GM19099 (cell line): ENCODE data around the gene FBN2.

Experiments used
- POLR2A ChIP-seq: IDR thresholded peaks from 3 replicates; pipeline ENCODE4 v1.6.1; 2011; ENCODE audit warnings: low read depth; ENCODE audit not compliant: insufficient read length; ENCODE audit errors: extremely low read depth

FBN2 gene

DNA sequence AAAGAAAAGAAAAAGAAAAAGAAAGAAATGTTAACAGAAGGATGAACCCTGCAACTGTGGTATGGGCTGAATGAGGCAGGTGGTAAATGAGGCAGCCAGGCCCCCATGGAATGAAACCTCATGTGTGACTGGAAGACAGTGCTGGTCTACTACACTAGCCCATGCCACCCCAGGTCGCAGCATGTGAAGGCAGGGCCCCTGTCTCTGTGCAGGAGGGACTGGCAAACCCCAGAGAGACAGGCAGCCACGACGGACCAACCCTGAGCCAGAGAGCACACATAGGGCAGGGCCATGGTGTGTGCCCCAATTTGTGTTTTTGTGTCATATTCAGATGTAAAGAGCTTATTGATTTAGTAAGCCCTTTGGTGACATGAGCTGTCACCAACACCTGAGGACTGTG, 198.5 kb downstream of the FBN2 start:
- TF ChIP-seq POLR2A, result no peak

DNA sequence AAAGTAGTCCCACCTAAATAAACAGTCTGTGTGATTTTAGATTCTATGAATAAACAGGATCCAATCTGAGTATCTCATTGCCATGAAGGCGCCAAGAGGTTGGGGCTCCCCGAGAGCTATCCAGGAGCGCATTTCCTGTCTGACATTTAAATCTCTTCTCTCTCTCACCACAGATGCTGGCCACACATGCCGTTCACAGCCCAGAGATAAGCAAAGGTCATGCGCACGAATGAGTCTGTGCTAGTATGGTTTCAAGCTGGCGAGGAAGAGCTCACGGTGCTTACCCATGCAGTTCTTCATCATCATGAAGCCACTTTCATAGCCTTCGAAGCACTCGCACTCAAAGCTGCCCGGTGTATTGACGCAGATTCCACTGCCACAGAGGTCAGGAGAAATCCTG, 199.4 kb downstream of the FBN2 start:
- no peak for TF ChIP-seq POLR2A

DNA sequence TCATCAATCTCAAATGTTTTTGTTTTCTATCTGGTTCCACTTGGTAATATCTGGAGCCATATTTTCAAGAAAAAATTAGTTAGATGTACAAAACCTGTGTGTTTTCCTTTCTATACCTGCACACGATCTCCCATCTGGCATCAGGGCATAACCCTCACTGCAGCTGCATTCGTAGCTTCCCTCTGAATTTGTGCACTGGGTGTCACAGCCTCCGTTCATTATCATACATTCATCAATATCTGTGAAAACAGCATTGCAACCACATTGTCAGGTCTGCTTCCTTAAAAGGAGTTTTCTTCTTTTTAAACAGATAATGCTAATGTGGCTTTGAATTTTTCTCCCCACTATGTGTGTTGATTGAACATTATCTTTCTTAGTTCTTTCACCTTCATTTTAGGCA, 202.7 kb downstream of the FBN2 start:
- no peak for TF ChIP-seq POLR2A

DNA sequence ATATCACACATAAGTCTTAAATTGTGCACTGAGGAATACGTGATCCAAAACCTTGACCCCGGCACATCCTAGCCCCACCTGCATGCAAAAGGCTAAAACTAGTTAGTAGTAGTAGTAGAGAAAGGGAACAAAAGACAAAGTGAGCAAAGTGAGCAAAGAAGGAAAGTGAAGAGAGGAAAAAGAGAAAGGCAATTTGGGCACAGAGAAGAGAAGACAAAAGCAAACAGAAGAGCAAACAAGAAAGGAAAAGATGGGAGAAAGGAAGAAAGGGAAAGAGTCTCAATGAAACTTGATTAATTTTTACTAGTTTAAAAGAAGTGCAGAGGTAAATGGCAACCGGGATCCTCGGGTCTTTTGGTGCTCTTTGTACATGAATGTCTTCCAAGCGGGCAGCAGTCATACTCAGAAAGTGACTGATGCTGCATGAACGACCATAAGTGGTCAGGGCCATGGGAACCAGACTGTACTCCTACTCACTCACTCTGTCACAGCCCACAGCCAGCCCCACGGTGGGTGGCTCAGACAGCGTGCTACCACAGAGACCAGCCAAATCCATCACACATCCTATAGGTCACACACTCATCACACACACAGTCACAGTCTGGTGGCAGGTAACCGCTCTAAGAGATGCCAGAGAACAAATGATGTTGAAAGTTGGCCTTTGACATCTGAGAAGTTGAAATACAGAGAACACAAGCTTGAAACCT, 203.9 kb downstream of the FBN2 start:
- TF ChIP-seq POLR2A, result no peak

DNA sequence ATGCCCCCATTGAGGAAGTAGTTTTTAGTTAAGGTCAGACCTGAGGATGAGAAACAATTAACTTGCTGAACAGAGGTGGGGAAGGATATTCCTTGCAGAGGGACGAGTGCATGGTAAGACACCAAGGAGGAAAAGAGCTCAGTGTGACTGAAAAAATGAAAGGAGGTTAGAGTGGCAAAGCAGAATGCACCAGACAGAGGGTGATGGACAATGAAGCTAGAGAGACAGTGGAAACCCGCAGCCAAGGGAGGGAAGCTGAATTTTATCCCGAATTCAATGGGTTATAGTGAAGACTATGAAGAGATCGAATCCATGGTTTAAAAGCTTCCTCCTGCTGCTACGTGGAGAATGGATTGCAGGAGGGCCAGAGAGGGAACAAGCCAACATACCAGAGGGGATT, 206.8 kb downstream of the FBN2 start:
- TF ChIP-seq POLR2A, result no peak

DNA sequence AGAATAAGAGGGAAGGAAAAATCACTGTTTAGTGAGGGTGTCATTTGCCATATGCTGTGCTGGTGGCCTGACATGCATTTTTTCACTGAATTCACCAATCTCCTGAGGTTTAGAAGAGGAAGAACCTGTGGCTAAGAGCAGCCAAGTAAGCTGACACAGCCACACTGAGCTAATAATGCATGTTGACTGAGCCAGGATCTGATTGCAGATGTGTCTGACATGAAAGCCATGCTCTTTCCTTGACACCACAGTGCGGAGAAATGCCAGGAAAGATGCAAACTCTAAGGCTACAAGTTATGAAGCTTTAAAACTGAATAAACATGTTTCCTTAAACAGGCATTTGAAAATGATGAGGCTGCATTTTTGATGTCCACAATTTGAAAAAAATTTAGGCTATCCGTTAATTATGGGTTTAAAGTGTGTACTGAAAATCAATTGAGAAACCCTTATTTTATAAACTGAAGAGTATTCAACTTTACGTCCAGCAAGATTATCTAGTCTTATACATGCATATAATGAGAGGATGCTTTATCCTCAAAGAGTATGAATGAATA, 208.6 kb downstream of the FBN2 start:
- no peak for TF ChIP-seq POLR2A

DNA sequence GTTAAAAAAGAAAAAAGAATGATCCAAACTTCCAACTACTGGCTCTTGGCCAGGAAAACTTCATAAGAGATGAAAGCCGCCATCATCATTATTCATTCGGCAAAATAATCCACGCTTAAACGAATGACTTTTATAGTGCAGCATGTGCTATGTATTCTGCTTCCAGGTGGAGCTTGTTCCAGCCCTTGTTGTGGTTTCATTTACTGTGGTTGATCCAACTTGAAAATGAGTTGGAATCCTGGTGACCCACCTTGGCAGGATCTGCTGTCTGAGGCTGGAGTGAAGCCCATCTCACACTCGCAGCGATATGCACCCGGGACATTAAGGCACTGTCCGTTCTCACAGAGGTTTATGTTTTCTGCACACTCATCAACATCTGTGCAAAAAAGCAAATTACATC, 209.6 kb downstream of the FBN2 start:
- no peak for TF ChIP-seq POLR2A

DNA sequence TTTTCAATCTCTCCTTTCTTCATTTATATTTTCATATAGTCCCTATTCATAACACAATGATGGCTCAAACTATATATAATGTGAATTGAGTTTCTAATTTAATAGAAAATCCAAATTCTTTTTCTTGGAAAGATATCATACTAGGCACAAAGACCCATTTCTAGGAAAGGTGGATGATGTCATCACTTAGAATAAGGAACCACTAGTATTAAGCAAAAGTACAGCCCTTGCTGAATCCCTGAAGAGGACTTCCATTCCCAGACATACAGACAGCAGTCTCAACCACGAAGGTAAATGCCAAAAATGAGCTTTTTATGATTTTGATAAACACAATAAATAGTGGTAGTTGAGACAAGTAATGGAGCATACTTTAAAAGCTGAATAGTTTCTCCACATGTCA, 210.0 kb downstream of the FBN2 start:
- no peak for TF ChIP-seq POLR2A

DNA sequence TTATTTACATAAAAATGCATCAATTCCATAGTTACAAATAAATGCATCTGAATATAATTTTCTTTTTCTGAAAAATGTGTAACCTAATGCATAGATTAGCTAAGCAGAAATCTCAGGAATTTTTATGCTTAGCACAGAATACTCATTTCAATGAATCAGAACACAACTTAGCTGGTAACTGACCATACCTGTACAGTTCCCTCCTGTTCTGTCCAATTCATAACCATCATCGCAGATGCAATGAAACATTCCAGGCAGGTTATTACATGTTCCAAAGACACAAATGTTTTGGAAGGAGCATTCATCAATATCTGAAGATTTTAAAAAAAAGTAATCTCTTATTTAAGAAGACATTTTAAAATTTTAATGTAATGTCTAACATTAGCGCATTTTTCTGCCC, 219.4 kb downstream of the FBN2 start:
- no peak for TF ChIP-seq POLR2A

DNA sequence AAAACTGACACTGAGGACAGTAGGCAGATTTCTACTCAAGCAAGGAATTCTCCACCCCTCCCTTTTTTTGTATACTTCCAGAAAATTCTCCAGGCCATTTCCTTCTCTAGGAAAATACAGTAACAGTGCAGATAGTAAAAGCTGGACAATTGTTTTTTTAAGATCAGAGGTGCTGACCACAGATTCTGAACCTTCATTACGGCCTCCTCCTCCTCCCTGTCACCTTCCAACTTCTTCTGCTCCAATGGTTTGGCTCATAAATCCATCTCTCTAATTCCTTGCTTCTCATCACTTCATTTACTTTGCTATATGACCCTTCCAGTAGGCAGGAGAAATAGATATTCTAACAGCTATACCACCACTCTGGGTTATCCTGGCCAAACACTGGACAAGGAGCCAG, 220.6 kb downstream of the FBN2 start:
- TF ChIP-seq POLR2A, result no peak

DNA sequence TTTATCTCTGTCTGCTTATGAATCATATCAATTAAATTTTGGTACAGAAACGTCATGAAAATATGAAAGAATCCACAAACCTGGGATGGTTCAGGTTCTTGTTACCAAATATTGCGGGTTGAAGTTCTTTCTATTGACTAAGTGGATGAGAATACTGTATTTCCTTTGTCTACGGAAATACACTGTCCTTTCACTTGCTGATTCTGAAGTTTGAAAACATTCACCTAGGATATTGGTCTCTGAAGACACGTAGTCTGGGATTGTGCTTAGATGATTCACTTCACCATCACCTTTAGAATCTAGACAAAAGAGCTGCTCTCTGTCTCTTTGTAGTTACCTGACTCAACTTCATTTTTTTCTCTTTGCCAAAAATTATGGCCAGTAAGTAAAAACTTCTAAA, 222.4 kb downstream of the FBN2 start:
- TF ChIP-seq POLR2A, result no peak

DNA sequence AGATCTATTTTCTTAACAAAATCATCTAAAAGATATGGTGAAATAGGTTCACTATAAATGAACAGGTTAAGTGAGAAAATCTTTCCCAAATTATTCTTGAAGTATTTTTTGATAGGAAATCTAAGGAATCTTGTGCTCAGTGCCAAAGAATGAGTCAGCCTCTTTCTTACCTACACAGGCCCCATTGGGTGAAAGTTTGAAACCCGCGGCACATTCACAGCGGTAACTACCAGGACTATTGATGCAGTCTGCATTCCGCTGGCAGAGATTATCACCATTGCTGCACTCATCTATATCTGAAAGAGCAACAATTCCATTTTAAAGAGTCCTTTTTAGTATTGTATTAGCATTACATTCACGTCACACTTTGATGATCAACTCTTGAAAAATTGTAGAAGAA, 232.7 kb downstream of the FBN2 start:
- no peak for TF ChIP-seq POLR2A

DNA sequence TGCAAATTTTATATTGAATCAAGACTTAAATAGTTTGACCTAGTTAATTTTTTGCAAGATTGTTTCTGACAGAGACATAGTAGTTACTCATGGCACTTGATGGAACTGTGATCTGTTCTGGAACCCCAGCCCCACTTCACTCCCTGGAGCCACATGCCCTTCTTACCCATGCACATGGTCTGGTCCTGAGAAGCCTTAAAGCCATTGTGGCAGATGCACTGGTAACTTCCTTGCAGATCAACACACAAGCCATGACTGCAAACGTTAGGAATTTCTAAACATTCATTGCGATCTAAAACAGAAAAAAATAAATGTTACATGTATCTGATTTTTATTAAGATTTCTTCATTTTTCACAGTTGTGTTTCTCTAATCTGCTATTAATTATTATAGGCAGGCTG, 233.3 kb downstream of the FBN2 start:
- TF ChIP-seq POLR2A, result no peak

DNA sequence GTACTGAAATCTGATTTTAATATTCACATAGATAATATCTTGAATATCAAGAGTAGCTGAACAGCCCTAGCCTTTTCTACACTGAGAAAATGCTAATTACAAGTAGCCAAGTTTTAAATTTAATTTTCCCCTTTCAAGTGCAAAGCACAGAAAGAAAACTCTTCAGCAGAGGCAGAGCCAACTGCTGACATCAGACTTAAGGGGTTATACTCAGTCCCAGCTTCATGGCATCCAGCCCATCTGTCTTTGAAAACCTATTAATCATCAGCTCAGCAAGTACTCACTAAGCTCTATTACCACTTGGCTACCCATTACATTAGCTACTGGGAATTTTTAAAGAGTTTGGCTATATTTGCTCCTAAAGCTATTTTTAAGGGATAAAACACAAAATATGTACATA, 234.0 kb downstream of the FBN2 start:
- no peak for TF ChIP-seq POLR2A

DNA sequence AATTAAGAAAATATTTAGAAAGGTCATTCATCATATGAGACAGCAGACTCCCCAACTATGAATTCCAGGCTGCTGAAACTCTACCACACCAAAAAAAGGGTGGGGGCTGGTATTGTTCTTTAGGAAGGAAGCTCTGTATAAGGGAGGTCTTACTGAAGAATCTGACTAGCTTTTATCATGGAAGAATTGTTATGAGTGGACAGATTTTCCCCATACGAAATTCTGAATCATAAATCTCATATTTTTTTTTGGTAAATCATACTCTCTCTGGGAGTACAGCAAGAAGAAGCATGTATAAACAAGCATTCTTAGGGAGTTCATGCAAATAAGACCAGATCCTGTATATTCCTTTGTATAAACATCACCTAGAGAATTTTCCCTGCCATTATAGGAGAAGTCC, 234.5 kb downstream of the FBN2 start:
- no peak for TF ChIP-seq POLR2A

DNA sequence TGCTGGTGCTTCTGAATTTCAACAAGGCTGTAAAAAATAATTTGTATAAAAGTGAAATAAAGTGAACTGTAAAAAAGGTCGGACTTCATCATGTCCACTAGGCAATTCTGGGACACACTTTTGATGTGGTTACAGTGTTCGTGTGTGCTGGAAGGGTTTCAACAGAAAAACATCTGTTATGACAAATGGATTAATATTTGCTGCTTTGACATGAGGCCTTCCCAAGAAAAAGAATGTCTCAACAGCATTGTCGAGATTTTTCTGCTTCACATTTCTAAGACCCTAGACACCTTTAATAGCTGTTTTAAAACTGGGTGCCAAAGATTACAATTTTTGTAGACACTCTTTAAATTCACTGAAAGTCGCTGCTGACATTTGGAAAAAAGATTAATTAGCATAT, 237.9 kb downstream of the FBN2 start:
- TF ChIP-seq POLR2A, result no peak
